Measurements from ENCODE around the gene VOPP1. TPM values are rescaled to one million over a fixed set of nuclear protein-coding genes. Genes with fewer than 3 reads are reported as not detected.
A peak's percentile ranks its signal among the peaks of the same experiment; 100 is the strongest.

VOPP1 gene
- total and polyA plus RNA-seq, 3 experiments from 2014 or later = 34.8 to 67.3 (median 65.6) TPM

DNA sequence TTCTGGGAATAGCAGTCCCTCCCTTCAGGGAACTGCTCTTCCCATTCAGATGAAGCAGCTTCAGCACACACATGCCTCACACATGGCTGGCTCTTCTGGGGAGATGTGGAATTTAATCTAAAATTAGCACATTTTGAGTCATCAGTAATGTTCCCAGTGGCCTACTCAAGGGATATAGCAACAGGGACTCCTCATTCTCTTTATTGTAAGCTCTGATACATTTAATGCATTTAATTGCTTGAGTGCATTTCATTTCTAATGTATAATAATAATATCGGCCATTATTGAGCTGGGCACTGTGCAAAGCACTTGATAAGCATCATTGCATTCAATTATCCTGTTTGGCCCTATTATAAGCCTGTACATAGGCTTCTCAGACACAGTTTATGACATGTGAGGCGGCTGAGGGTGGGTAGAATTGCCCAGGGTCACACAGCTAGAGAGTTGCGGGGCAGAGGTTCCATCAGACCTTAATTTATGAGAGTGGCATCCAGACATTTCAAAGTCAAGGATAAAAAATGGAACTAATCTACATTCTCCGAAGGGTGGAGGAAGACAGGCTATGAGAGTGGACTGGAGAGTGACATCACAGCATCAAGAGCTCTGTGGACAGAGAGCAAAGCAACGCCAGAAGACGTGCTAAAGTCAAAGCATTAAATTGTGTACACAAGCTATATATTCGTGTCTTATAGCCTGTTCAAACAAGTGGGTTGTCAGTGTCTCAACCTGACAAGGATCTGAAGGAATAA lies 130.4 kb downstream of the VOPP1 start:
- ChIA-PET POLR2A (no interaction called here), CTCF (interaction anchor here (1.0 kb wide), 1 partner anchor 9 kb away, joined by 3 read pairs; no protein-coding TSS in a partner anchor)
- H3K36me3 ChIP-seq (ENCODE audit: insufficient read depth, low read length) = no peaks in the 10 kb centered on the region
- peaks cover 16% of the 10 kb centered on the region for H3K4me1 ChIP-seq (ENCODE audit: insufficient read depth, low read length)
- Mint-ChIP-seq H3K27ac (peak overlapping the region in 1 of 8 donors; percentile 3), H3K9me3 (no peaks in the 10 kb centered on the region), H3K36me3 (peaks cover 0 to 1% (median 0%) of the 10 kb centered on the region in 3 donors), H3K4me1 (peaks cover 21 to 50% (median 39%) of the 10 kb centered on the region in 3 donors), H3K27me3 (peaks cover 0 to 1% of the 10 kb centered on the region in 2 donors), H3K4me3 (no peak overlapping the region)
- no peak overlapping the region for H3K4me3 ChIP-seq (ENCODE audit: low read length)
- no peak overlapping the region for H3K27ac ChIP-seq (ENCODE audit: low read depth, low read length)
- no peak for DNase-seq
- H3K9me3 ChIP-seq (ENCODE audit: low read length) = no peaks in the 10 kb centered on the region
- H3K27me3 ChIP-seq (ENCODE audit: insufficient read depth, low read length, poor library complexity, severe bottlenecking) = no peaks in the 10 kb centered on the region

DNA sequence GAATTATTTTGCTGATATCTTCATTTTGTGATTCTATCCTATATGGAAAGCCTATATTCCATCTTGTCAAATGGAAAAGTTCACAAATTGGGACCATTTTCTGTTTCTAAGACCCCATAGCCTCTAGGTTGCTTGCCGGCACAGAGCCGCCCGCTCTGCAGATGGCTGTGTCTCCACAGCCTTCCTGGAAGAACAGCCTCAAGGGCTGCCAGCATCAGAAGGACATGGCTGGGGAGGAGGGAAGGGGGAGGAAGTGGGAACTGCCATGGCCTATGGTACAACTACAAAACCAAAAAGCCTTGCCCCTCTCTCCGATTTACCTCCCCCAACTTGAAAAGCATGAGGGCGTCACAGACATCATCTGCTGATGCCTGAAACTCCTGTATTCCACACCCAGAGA lies 131.3 kb downstream of the VOPP1 start:
- Histone ChIP-seq H3K4me1 (ENCODE audit: insufficient read depth, low read length) (peaks cover 16% of the 10 kb centered on the region), H3K27me3 (ENCODE audit: insufficient read depth, low read length, poor library complexity, severe bottlenecking) (no peaks in the 10 kb centered on the region), H3K27ac (ENCODE audit: low read depth, low read length) (no peak overlapping the region), H3K4me3 (ENCODE audit: low read length) (no peak overlapping the region), H3K36me3 (ENCODE audit: insufficient read depth, low read length) (no peaks in the 10 kb centered on the region), H3K9me3 (ENCODE audit: low read length) (no peaks in the 10 kb centered on the region)
- DNase-seq = no peak
- no peaks in the 10 kb centered on the region for H3K36me3 Mint-ChIP-seq
- H3K27me3 Mint-ChIP-seq = peaks cover 0 to 1% of the 10 kb centered on the region in 2 donors
- no peak overlapping the region for H3K27ac Mint-ChIP-seq
- peaks cover 21 to 50% (median 30%) of the 10 kb centered on the region in 3 donors for H3K4me1 Mint-ChIP-seq
- POLR2A ChIA-PET = no interaction called here
- H3K4me3 Mint-ChIP-seq = no peak overlapping the region
- no peaks in the 10 kb centered on the region for H3K9me3 Mint-ChIP-seq
- CTCF ChIA-PET = no interaction called here

DNA sequence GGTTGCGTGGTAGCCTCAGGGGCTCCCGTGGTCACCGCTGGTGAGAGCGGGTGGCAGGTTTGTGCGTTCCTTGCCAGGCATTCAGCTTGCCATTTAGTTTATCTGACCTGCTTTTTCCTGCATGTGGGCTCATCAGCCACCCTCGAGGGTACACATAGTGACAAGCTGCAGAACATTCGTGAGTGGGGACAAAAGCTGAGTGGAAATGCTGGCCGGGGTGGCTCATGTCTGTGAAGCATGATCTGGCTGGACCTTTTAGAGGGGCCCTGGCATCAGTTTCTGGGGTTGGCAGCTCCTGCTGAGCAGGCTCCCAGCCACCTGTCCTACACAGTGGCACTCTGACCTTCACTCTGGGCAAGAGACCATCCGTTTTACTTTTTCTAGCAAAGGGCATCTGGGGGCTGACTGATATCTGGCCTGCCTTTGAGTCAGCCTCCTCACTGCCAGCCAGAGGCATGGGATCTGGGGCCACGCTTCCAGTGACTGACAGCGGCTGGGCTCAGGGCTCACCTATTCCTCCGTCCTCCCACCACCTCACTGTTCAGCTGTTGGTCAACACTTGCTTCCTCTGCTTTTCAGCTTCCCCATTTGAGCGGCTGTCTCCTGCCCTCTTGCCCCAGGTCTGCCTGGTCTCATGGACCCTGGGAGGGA lies 132.1 kb downstream of the VOPP1 start:
- no peaks in the 10 kb centered on the region for H3K27me3 ChIP-seq (ENCODE audit: insufficient read depth, low read length, poor library complexity, severe bottlenecking)
- no peak overlapping the region for H3K27ac ChIP-seq (ENCODE audit: low read depth, low read length)
- H3K9me3 Mint-ChIP-seq = no peaks in the 10 kb centered on the region
- H3K4me1 ChIP-seq (ENCODE audit: insufficient read depth, low read length) = peaks cover 16% of the 10 kb centered on the region
- no peak overlapping the region for H3K27ac Mint-ChIP-seq
- ChIA-PET CTCF (no interaction called here), POLR2A (no interaction called here)
- no peak for DNase-seq
- H3K4me1 Mint-ChIP-seq = peaks cover 21 to 49% (median 24%) of the 10 kb centered on the region in 3 donors
- H3K4me3 Mint-ChIP-seq = peak overlapping the region in 1 of 7 donors; percentile 27
- H3K36me3 ChIP-seq (ENCODE audit: insufficient read depth, low read length) = no peaks in the 10 kb centered on the region
- H3K9me3 ChIP-seq (ENCODE audit: low read length) = no peaks in the 10 kb centered on the region
- no peaks in the 10 kb centered on the region for H3K36me3 Mint-ChIP-seq
- peaks cover 0 to 1% of the 10 kb centered on the region in 2 donors for H3K27me3 Mint-ChIP-seq
- H3K4me3 ChIP-seq (ENCODE audit: low read length) = no peak overlapping the region

DNA sequence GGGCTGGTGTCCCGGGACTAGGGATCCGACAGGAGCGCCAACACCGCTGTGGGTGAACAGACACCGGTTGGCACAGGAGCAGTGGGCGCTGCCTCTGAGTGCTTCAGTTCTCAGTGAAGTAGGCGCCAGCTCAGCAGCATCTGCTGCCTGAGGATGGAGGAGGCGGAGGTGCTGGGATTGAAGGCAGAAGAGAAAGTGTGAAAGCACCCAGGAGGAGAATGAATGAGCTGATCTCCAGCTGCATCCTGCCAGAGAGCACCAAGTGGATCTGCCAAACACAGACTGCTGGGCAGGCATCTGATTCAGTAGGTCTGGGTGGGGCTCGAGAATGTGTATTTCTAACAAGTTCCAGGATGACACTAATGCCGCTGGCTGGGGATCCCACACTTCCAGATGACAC lies 132.7 kb downstream of the VOPP1 start:
- no peaks in the 10 kb centered on the region for H3K27me3 ChIP-seq (ENCODE audit: insufficient read depth, low read length, poor library complexity, severe bottlenecking)
- POLR2A ChIA-PET = no interaction called here
- H3K36me3 ChIP-seq (ENCODE audit: insufficient read depth, low read length) = no peaks in the 10 kb centered on the region
- no peak for DNase-seq
- peak overlapping the region in 1 of 7 donors; percentile 2 for H3K4me3 Mint-ChIP-seq
- H3K27ac Mint-ChIP-seq = peak overlapping the region in 3 of 8 donors; percentile 0 to 70 (median 55)
- no peaks in the 10 kb centered on the region for H3K9me3 ChIP-seq (ENCODE audit: low read length)
- peaks cover 16% of the 10 kb centered on the region for H3K4me1 ChIP-seq (ENCODE audit: insufficient read depth, low read length)
- H3K27ac ChIP-seq (ENCODE audit: low read depth, low read length) = no peak overlapping the region
- H3K27me3 Mint-ChIP-seq = peaks cover 0 to 1% of the 10 kb centered on the region in 2 donors
- CTCF ChIA-PET = interaction anchor here (1.1 kb wide), 1 partner anchor 127 kb away, joined by 3 read pairs; no protein-coding TSS in a partner anchor
- no peaks in the 10 kb centered on the region for H3K36me3 Mint-ChIP-seq
- no peak overlapping the region for H3K4me3 ChIP-seq (ENCODE audit: low read length)
- no peaks in the 10 kb centered on the region for H3K9me3 Mint-ChIP-seq
- peaks cover 17 to 43% (median 21%) of the 10 kb centered on the region in 3 donors for H3K4me1 Mint-ChIP-seq

DNA sequence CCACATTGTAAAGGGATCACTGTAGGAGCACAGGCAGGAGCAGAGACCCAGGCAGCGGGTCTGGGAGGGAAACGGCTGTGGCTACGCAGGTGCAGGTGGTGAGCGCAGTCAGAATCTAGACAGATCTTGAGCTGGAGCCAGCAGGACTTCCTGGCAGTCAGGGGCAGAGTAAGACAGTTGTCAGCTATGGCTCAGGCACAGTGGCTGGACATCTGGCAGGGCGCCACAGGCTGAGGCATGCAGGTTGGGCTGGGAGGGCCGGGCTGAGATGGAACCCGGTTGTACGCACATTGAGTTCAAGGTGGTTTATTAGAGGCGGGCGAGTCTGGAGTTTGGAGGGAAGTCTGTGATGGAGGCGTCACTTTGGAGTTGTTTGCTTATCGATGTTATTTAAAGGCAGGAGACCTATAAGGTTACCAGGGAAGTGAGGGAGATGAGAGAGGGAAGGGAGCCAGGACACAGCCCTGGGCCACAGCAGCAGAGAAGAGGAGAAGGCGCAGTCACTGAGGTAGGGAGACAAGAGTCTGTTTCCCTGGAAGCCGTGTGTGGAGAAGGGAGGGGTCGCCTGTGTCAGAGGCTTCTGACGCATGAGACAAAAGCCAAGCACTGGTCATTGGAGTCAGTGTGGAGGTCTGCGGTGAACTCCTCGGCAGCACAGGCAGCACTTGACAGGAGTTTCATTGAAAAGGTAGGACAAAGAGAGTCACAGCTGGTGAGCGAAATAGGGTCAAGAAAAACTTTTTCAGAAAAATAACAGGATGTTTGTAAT lies 133.4 kb downstream of the VOPP1 start:
- Mint-ChIP-seq H3K27me3 (peaks cover 0 to 1% of the 10 kb centered on the region in 2 donors), H3K36me3 (no peaks in the 10 kb centered on the region), H3K4me3 (no peak overlapping the region), H3K27ac (peak overlapping the region in 6 of 8 donors; percentile 38 to 72 (median 52)), H3K9me3 (no peaks in the 10 kb centered on the region), H3K4me1 (peaks cover 17 to 43% (median 21%) of the 10 kb centered on the region in 3 donors)
- DNase-seq = no peak
- CTCF ChIA-PET = interaction anchor here (1.1 kb wide), 1 partner anchor 128 kb away, joined by 3 read pairs; no protein-coding TSS in a partner anchor
- no peak overlapping the region for H3K4me3 ChIP-seq (ENCODE audit: low read length)
- H3K36me3 ChIP-seq (ENCODE audit: insufficient read depth, low read length) = no peaks in the 10 kb centered on the region
- H3K27ac ChIP-seq (ENCODE audit: low read depth, low read length) = no peak overlapping the region
- H3K4me1 ChIP-seq (ENCODE audit: insufficient read depth, low read length) = peaks cover 16% of the 10 kb centered on the region
- POLR2A ChIA-PET = no interaction called here
- no peaks in the 10 kb centered on the region for H3K9me3 ChIP-seq (ENCODE audit: low read length)
- H3K27me3 ChIP-seq (ENCODE audit: insufficient read depth, low read length, poor library complexity, severe bottlenecking) = no peaks in the 10 kb centered on the region

DNA sequence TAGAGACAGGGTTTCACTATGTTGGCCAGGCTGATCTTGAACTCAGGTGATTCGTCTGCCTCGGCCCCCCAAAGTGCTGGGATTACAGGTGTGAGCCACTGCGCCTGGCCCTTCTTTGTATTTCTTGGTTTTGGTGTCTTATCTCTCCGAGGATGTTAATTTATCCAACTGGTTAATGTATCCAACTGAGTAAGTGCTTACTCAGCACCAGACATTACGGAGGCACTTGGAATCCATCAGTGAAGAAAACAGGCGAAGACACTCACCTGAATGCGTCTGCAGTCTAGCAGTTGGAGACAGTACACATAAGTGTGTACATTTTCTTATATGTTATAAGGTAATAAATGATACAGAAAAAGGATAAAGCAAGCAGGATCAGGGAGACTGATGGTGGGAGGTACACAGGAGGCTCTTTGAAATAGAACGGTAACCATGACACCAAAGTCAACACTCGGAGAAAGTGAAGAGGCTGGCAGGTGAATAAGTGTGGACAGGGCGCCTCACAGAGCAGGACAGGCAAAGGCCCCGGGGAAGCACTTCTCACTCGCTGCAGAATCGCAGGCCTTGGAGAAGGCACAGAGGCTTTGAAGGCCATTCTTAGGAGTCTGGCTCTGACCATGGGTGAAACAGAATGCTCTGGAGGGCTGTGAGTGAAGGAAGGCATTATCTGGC lies 134.1 kb downstream of the VOPP1 start:
- peaks cover 0 to 1% of the 10 kb centered on the region in 2 donors for H3K27me3 Mint-ChIP-seq
- Histone ChIP-seq H3K27ac (ENCODE audit: low read depth, low read length) (no peak overlapping the region), H3K27me3 (ENCODE audit: insufficient read depth, low read length, poor library complexity, severe bottlenecking) (no peaks in the 10 kb centered on the region), H3K36me3 (ENCODE audit: insufficient read depth, low read length) (no peaks in the 10 kb centered on the region), H3K9me3 (ENCODE audit: low read length) (no peaks in the 10 kb centered on the region), H3K4me1 (ENCODE audit: insufficient read depth, low read length) (peaks cover 23% of the 10 kb centered on the region), H3K4me3 (ENCODE audit: low read length) (no peak overlapping the region)
- H3K9me3 Mint-ChIP-seq = no peaks in the 10 kb centered on the region
- H3K27ac Mint-ChIP-seq = peak overlapping the region in 5 of 8 donors; percentile 38 to 88 (median 45)
- H3K36me3 Mint-ChIP-seq = no peaks in the 10 kb centered on the region
- ChIA-PET CTCF (no interaction called here), POLR2A (no interaction called here)
- DNase-seq = no peak
- peaks cover 18 to 48% (median 26%) of the 10 kb centered on the region in 3 donors for H3K4me1 Mint-ChIP-seq
- H3K4me3 Mint-ChIP-seq = no peak overlapping the region

DNA sequence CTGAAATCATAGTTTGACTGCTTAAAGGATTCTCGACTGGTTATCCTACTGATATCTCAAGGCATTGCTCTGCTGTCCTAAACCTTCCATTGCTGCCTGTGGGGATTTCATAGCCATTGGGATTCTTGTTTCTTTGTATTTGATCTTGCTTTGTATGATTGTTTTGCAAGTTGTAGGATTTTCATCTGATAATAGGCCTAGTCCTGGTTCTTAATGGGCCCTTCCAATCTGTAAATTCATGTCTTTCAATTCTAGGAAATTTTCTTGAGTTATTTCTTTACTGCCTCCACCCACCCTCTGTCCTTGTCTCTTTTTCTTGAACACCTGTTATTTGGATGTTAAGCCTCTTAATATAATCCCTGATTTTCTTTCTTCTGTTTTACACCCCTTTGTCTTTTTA lies 134.9 kb downstream of the VOPP1 start:
- CTCF ChIA-PET = no interaction called here
- Histone ChIP-seq H3K27ac (ENCODE audit: low read depth, low read length) (no peak overlapping the region), H3K4me3 (ENCODE audit: low read length) (no peak overlapping the region), H3K4me1 (ENCODE audit: insufficient read depth, low read length) (peaks cover 23% of the 10 kb centered on the region), H3K9me3 (ENCODE audit: low read length) (no peaks in the 10 kb centered on the region), H3K36me3 (ENCODE audit: insufficient read depth, low read length) (no peaks in the 10 kb centered on the region), H3K27me3 (ENCODE audit: insufficient read depth, low read length, poor library complexity, severe bottlenecking) (no peaks in the 10 kb centered on the region)
- POLR2A ChIA-PET = no interaction called here
- Mint-ChIP-seq H3K36me3 (no peaks in the 10 kb centered on the region), H3K4me3 (no peak overlapping the region), H3K9me3 (no peaks in the 10 kb centered on the region), H3K27ac (peak overlapping the region in 3 of 8 donors; percentile 31 to 67 (median 43)), H3K4me1 (peaks cover 24 to 55% (median 34%) of the 10 kb centered on the region in 3 donors), H3K27me3 (peaks cover 0 to 1% of the 10 kb centered on the region in 2 donors)
- no peak for DNase-seq
